GM21360 (cell line): ENCODE measurements around the gene PRDM16.

ENCODE experiments used
- ATAC-seq: cut with Tn5 transposase; IDR thresholded peaks from one replicate; pipeline ENCODE4 v1.9.1; 2021; ENCODE audit warnings: mild to moderate bottlenecking, moderate library complexity; ENCODE audit not compliant: unreplicated experiment

Gene PRDM16

DNA sequence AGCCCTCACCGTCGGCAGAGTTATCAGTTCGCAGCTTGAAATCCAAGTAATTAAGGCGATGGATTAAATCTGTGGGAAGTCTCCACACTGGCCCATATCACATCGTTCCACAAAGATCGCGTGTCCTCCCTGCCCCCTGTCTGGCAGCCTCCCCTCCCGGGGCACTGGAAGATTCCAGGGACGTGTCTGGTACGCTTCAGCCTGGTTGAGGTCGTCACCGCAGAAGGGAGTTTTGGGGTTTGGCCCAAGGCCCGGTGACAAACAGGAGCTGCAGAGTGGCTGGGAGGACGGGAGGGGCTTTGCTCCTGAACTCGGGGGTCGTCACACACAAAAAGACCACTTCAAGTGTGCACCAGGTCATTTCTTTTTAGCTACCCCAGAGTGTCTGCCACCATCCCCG is 51.1 kb downstream of the PRDM16 start:
- ATAC-seq: no peak

- no peak for ATAC-seq
These were observed 52.0 kb downstream of the PRDM16 start for GRCh38 chr1:3120994-3121393.

DNA sequence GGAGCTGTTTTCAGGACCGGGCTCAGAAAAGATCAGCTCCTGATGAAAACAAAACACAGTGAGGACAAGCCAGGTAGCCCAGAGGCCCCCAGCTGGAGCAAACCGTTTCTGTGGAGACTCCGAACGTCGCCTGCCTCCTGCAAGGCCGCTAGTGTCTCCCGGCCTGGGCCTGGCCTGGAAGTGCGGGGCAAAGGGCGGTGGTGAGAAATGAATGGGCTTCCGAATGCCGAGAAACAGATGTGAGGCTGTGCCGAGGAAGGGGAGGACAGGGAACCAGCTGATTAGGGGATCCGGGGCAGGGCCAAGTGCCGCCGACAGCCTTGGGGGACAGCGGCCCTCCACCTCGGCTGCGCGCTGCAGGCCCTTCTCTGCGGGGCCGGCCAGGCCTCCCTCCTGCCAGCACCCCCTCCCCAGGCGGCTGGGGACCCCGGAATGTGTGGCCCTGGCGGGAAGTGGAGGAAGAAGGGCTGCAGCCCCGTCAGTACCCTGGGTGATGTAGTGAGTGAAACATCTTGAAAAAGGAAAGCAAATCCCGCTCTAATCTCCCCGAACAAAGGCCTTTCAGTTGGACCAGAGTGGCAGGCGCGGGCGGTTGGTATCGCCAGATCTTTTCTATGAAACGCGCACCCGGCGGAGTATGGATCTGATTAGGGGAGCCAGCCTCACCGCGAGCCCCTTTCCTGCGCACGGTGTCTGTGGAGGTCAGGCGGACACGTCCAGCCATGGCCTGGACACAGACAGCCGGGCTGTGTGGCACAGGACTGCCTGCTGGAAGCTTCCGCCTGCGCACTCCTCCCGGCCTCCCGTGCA is 52.6 kb downstream of the PRDM16 start:
- ATAC-seq: no peak

DNA sequence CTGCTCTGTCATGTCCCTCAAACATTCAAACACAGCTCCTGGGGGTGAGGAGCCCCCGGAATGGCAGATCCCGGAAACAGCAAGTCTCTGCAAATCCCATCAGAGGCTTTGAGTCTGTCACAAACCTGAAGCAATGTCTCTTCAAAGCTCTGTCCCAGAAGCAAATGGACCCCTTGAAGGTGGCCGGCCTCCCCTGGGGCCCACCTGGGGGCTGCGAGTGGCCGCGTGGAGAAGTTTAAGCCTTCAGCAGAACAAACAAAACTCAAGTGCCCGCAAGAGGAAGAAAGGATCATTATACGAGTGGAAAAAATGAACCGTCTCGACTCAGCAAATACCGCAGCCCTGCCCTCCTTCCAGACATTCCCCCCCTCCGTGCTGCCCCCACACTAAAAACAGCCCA is 53.3 kb downstream of the PRDM16 start:
- ATAC-seq: no peak

DNA sequence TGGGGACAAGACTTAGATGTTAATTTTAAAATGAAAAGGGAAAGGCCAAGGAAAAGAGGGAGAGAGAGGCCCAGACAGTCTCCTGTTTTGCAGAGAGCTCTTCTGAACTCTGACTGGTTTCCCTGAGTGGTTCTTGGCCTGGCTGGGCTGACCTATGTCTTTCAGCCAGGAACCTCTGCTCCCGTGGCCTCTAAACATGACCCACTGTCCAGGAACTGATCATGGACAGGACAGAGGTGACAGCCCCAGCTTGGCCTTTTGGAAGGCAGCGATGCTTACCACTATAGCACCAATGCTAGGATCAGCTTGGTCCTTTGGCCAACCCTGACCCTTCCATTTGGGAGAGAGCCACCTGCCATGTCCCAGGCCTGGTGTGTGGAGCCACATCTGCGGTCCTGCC is 55.2 kb downstream of the PRDM16 start:
- ATAC-seq: no peak

GRCh38 chr1:3125078-3125477 is 56.1 kb downstream of the PRDM16 start:
- ATAC-seq: no peak

GRCh38 chr1:3125546-3126368 is 56.8 kb downstream of the PRDM16 start:
- ATAC-seq: no peak

DNA sequence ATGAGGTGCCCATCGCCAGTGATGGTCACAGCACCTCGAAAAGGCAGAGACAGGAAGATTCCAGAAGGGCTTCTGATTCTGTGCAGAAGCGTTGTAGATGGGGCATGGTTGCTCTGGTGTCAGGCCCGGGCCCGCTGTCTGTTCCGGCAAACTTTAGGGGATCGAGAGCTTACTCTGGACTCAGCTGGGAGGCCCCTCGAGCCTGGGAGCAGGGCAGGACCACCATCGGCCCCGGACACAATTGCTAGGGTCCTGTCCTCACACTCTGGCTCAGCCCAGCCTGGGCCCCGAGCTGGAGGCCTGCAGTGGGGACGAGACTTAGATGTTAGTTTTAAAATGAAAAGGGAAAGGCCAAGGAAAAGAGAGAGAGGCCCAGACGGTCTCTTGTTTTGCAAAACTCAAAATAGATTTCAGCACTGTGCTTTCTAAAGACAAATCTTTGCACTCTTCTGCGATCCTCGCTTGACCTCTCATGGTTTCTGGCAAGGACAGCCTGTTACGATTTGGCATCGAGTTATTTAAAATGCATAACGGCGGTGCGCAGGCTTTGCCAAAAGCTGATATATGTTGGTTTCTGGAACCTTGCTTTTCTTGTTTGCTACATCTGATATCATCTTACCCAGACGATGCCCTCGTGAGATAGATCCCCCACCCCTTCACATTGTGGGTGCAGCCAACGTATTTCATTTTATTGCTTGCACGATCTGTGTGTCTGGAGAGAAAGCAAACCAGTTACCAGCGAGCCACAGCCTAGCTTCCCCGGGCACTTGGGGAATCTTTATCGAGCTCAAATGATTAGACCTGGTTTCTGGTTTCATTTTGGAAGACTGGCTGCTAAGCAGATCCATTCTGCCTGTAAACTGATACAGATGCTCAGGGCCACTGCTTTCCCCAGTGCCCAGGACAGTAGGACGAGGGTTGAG is 58.0 kb downstream of the PRDM16 start:
- ATAC-seq: no peak

DNA sequence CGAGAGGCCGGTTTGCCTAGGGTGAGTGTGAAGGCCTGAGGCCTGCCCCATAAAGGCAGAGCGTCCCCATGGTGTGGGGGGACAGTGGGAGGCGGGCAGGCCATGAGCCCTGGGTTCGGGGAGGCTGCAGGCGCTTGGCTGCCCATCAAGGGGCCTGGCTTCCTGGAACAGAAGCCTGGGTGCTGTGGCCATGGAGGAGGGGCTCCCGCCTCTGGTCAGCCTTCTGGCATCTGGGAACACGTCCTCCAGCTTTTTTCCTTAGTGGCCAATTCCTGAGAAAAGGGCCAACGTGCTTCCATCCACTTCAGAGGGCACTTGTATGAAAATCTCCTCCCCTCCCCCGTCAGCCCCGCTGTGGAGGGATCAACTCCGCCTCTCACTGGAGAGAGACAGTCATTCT is 58.7 kb downstream of the PRDM16 start:
- ATAC-seq: no peak

GRCh38 chr1:3128431-3129132 is 59.6 kb downstream of the PRDM16 start:
- no peak for ATAC-seq

DNA sequence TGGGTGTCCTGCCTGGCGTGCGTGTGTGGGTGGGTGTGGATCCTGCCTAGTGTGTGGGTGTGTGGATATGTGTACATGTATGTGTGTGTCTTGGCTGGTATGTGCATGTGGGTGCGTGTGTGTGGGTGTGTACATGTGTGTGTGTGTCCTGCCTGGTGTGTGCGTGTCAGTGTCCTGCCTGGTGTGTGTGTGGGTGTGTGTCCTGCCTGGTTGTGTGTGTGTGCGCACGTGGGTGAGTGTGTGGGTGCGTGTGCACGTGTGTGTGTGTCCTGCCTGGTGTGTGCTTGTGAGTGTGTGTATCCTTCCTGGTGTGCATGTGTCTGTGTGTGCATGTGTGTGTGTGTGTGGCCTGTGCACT is 60.1 kb downstream of the PRDM16 start:
- ATAC-seq: no peak

DNA sequence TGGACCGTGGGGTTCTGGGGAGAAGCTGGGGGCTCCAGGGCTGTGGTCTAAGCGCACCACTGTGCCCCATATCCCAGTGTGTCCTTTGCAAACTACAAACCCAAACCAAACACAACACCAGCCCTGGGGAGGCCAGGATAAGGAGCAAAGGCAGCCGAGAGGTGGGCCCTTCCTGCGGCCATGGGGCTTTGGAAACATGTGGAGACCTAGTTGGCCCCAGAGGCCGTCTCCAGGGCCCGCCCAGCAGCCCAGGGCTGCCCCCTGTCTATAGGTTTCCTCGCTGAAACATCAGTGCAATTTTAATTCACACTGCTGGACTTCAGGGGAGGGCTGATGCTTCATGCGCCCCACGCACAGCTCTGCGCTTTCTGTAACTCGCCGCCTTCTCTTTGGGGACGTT is 61.3 kb downstream of the PRDM16 start:
- ATAC-seq: no peak

- ATAC-seq: no peak
These were observed 63.7 kb downstream of the PRDM16 start for GRCh38 chr1:3132660-3133059.

- no peak for ATAC-seq
These were observed 64.7 kb downstream of the PRDM16 start for GRCh38 chr1:3133686-3134085.

DNA sequence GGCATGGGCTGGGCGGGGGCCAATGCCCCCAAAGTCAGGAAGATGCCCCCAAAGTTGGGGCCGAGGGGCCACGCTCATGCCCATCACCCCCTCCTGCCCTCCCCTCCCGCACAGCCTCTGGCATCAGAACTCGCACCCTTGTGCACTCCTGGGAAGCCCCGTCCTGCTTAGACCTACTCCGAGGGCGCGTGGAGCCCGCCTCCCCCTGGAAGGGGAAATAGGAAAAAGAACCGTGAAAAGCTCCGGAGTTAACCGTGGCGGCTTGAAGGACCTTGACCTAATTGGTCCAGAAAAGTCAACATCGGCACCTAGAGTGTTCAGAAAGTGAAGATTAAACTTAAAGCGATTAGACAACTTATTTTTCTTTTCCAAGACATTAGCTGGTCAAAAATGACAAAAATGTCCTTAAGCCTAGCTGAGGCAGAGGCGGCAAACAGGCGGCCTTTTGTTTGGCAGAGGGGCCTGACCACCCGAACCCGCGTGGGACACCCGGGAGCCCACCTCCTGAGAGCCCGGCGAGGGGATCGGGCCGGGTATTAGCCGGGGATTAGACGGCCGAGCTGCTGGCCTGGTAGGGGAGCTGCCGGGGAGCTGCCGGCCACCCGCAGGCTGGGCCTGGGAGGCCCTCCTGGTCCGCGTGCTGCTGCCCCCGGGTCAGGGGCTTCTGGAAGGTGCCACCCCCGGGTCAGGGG is 65.5 kb downstream of the PRDM16 start:
- no peak for ATAC-seq

- no peak for ATAC-seq
These were observed 66.2 kb downstream of the PRDM16 start for GRCh38 chr1:3135073-3135702.

- no peak for ATAC-seq
These were observed 66.9 kb downstream of the PRDM16 start for GRCh38 chr1:3135744-3136455.

GRCh38 chr1:3136532-3136931 is 67.5 kb downstream of the PRDM16 start:
- no peak for ATAC-seq
